HG03442 (cell line): ENCODE measurements around the gene MRPL2.
"Not testable (repeated sequence)": the region's sequence is repeated elsewhere in the genome, so short reads cannot be mapped to it uniquely, and the experiment has no call there.

Experiments used
- ATAC-seq: cut with Tn5 transposase; IDR thresholded peaks from one replicate; pipeline ENCODE4 v1.9.1; 2021; ENCODE audit warnings: mild to moderate bottlenecking, moderate library complexity; ENCODE audit not compliant: unreplicated experiment

The MRPL2 gene

DNA sequence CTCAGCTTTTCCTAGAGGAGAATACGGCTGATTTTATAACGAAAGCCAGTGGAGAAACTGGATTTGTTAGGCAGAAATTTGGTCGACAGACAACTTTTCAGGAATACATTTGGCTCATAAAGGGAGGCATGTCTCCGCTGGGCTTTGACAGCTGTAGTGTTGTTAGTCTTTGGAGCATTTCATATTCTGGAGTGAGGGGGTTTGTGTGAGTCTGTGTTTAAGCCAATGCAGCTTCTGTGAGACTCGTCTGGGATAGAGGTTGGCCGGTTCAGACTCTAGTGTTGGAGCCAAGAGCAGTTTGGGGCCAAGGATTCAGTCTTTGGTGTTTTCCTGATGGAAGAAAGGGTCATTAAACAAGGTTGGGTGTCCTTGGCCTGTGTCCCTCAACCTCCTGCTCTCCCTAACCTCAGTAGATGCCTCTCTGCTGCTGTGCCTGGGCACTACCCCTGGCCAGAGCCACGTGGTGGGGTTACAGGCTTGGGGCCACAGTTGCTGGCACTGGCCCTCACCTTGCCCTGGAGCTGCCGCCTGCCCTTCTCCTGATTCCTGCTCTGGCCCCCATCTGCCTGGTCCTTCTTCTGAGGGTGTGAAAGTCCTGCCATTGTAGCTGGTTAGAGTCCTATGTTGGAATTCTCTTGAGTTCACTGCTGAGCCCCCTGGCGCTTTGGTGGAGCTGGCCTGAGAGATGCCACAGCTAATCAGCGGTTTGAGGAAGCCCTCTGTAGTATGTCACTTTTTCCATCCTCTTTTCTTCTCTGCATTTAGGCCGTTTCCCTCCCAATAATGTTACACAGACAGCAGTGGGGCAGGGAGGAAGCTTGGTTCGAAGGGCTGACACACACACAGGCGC lies 23.8 kb upstream of the MRPL2 start:
- no peak for ATAC-seq

DNA sequence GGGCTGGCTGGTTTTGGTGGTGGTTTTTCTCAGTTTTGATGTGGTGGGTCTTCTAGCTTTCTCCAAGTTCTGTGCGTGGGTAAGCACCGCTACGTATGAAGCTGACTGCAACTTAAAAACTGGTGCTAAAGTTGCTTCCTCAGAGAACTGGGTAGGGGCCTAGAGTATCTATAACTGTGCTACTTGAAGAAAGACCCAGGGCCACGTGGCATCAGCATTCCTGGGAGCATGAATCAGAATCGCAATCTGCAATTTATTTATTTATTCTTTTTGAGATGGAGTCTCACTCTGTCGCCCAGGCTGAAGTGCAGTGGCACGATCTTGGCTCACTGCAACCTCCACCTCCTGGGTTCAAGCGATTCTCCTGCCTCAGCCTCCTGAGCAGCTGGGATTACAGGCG lies 22.7 kb upstream of the MRPL2 start:
- ATAC-seq = not testable (repeated sequence)

DNA sequence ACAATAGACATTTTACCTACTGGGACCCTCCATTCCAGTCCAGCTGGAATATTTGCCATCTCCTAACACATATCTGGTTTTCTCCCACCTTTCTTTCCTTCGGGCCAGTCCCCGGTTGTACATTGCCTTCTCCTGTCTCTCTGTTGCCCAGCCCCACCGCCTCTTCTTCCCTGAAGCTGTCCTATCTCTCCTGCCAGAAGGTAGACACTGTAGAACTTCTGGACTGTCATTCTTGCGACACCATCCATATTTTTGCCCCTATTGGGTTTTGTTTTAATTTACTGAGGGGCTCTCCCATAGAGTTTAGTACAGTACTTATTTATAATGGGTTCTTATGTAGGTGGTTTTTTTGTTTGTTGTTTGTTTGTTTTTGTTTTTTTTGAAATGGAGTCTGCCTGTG lies 21.8 kb upstream of the MRPL2 start:
- no peak for ATAC-seq

DNA sequence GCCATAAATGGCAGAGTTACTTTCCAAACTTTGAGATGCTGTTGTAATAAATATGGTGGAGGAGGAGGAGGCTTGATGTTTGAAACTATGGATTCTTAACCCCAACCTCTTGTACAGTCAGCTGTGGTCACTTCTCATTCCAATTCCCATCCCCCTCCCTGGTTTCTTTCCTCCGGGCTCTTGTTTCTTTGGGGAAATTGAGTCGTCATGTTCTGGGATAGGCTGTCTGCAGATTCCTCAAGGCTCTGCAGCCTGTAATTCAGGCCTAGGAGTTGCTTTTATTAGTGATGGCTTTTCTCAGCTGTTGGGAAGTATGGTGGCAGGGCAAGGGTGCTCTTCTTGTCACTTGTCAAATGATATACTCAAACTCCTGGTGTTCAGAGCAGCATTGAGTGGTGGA lies 19.5 kb upstream of the MRPL2 start:
- no peak for ATAC-seq

DNA sequence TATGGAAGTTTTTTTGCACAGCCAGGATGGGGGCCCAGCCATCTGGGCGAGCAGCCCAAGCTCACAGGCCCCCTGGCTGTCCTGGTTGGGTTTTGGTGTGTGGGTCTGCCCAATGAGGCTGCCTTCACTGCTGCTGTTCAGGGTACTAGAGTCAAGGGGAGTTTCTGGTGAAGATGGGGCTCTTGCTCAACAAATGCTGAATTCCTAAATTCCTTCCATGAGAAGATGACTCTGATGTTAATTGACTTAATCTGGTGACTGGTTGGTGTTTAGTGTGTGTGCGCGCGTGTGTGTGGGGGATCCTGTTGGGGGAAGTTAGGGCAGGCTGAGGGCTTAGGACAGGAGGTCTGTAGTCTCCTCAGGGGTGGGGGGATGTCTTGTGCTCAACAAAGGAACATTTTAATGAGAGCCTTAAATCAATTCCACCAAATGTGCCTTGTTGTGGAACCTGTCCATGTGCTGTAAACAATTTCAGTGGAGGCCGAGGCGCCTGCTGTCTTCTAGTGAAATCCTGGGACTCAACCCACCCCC lies 18.8 kb upstream of the MRPL2 start:
- no peak for ATAC-seq

DNA sequence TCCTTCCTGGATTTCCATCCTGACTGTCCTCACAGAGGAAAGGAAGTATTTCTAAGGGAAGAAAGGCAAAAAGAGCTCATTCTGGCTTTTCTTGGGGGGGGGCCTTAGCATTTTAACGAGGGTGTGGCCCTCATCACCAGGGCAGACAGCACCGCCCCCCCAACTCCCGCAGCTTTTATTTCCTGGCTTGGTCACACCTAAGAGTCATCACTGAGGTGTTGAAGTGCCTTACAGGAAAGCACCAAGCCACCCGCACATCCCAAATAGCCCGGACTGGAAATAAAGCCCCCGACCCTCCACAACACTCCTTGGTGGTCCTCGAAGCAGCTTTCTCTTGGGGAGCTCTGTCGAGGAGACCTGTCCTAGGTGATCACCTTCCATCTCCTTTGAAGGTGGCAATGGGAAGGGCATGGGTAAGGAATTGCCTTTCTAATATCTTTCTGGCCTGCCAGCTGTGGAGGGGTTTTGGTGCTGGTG lies 18.1 kb upstream of the MRPL2 start:
- no peak for ATAC-seq

DNA sequence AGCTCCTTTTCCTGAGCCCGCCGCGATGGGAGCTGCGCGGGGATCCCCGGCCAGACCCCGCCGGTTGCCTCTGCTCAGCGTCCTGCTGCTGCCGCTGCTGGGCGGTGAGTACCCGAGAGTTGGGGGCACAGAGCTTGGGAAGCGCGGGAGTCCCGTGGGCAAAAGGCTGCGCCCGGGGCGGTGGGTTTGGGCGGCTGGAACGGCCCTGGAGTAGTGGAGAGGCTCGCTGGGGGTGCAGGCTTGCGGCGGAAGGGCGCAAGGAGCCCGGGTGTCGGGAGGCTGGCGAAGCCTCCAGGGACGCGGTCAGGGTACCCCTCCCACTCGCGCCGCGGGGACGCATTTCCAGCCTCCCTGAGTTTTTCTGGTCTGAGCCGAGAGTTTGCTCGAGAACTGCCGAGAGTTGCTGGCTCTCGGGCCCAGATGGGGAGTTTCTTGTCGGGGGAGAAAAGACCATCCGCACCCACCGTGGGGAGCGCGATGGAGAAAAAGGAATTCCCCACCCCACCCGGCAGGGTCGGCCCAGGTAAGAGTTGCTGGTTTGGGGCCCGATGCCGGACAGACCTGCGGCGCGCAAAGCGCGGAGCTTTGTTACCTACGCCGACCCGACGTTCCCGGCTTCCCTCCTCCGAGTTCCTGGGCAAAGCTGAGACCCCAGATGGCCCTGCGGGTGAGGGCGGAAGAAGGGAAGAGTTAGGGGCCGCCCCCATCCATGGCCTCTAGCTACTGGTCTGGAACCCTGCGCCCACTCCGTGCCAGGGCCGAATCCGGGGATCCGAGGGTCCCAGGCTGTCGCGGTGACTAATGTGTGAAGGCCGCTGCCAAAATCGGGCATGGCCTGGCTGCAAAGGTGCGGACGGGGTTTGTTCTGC lies 17.5 kb upstream of the MRPL2 start:
- ATAC-seq = no peak

DNA sequence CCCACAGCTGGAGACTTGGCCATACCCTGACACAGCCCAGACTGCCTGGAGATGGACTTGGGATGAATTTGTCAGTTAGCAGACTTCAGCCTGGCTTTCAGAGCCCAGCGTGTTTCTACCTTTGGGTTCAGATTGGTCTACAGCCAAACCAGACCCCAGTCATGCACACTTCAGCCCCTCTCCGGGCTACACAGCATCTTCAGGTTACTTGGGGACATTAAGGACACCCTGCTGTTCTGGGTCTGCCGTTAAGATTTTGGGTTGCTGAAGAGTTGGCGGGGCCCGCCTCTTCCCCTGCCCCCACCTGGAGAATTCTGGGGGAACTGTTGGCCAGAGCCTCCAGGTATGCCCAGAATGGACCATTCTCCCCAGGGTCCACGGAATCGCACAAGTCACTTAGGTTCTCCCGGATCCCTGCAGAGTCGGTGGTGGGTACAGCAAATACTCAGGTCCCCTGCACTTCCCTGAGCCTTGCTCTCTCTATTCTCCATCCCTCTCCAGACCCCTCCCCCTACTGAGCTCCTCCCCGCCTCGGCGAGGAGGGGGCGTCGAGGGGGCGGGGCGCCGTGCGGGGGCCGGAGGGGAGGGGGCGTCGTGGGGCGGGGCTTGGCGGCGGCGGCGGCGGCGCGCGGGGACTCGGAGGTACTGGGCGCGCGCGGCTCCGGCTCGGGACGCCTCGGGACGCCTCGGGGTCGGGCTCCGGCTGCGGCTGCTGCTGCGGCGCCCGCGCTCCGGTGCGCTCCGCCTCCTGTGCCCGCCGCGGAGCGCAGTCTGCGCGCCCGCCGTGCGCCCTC lies 16.6 kb upstream of the MRPL2 start, which contains the start of gene PTK7:
Gene PTK7 (plus strand): TSS at position 645 of the 794 bp plus-strand sequence. CDS start 175 bp downstream, outside the sequence.
- no peak for ATAC-seq

DNA sequence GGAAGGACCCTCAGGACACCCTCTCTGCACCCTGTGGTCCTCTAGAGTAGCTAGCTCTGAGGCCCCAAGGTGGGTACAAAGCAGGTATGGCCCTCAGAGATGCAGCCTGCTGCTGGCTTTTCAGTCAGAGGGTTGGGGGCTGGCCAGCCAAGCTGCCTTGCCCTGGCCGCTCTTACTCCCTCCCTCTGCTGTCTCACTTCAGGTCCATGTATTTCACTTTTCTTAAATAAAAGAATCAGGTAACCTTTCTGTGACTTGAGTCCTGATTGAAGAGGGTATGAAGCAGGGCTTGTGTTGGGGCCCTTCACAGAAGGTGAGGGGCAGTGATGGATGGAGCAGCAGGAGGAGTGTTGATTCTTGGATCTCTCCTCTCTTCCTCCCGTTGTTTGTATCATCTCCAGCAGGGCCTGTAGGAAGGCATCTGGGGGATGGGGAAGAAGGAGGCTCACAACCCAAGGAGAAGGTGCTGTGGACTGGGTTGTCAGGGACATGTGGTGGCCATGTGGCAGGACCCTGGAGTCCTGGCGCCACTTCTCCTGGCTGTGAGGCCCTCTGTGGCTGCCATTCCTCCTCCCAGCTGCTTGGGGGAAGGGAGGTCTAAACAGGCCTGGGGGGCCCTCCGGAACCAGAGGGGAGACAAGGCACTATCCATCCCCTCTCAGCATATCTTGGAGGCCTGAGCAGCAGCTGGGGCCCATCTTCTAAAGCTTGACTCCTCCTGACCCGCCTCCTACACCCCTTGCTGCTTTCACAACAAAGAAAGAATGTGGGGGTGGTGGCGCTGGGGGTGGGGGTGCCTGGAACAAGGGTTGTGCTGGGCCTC lies 15.8 kb upstream of the MRPL2 start:
- no peak for ATAC-seq

DNA sequence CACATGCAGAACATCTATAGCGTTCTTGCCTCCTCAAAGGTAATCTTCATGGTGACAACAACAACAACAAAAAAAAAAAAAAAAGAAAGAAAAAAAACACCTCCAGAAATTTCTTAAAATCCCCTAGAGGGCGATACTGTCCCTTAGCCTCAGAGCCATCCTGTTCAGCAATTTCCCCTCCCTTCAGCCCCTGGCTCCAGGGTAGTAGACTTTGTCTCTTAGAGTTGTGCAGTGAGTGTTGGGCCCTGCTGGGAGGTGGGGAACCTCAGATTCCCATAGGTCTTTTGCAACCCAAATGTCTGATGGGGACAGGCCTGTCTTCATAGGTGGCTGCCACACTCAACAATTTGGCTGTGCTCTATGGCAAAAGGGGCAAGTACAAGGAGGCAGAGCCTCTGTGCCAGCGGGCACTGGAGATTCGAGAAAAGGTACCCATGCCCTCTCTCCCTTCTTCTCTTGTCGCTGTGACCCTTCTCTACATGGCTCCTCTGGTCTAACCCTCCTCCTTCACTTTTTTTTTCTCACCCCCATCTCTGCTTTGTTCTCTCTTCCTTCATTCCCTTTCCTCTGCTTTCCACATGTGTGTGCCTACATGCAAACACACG lies 10.9 kb upstream of the MRPL2 start:
- ATAC-seq = no peak

DNA sequence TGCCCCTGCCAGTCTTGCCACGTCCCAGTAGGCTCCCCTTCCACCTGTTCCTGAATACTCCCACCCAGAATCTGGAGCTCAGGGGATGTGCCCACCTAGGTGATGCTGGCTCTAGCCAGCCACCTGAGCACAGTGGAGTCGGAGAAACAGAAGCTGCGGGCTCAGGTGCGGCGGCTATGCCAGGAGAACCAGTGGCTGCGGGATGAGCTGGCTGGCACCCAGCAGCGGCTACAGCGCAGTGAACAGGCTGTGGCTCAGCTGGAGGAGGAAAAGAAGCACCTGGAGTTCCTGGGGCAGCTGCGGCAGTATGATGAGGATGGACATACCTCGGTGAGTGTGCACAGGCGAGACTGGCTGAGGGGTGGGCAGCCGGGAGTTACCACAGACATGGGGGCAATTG lies 3.6 kb upstream of the MRPL2 start:
- no peak for ATAC-seq

DNA sequence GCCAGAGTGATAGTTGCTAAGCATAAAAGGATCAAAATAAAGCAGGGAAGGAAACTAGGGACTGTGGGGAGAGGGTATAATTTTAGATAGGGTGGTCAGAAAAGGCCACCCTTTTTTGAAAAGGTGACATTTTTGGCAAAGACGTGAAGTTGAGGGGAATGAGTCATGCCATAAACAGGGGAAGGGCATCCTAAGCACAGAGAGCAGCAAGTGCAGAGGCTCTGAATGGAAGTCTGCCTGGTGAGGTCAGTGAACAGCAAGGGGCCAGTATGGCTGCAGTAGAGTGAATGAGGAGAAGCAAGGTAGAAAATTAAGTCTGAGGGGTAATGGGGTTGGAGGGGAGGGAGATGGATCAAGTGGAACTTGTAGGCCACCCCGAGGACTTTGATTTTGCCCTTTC lies 2.6 kb upstream of the MRPL2 start:
- ATAC-seq = no peak

DNA sequence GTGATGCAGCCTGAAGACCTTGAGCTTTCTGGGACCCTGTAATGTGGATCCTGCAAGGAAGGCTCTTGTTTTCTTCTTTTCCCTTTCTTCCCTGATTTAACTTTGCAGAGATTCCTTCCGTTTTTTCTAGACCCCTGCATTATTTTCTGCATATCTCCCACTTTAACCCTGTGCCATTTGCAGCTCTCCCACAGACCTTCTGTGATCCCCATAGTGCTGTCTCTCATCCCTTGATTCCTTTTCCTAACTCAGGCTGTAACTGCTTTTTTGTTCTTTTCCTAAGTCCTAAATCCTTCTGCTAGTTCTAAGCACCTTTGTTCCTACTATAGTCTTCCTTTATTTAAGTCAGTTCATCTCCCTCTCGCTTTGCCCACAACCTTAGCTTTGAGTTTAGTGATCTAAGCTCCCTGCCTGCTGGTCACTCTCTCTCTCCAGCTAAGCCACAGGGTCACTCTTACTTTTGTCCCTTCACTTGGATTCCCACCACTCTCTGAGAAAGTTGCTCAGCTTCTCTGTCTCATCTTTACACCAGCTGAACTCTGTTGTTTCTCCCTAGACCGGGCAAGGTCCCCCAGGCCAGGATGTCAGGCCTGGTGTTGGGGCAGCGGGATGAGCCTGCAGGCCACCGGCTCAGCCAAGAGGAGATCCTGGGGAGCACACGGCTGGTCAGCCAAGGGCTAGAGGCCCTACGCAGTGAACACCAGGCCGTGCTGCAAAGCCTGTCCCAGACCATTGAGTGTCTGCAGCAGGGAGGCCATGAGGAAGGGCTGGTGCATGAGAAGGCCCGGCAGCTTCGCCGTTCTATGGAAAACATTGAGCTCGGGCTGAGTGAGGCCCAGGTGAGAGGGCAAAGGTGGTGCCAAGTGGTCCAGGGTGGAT lies 1.8 kb upstream of the MRPL2 start:
- ATAC-seq = no peak

DNA sequence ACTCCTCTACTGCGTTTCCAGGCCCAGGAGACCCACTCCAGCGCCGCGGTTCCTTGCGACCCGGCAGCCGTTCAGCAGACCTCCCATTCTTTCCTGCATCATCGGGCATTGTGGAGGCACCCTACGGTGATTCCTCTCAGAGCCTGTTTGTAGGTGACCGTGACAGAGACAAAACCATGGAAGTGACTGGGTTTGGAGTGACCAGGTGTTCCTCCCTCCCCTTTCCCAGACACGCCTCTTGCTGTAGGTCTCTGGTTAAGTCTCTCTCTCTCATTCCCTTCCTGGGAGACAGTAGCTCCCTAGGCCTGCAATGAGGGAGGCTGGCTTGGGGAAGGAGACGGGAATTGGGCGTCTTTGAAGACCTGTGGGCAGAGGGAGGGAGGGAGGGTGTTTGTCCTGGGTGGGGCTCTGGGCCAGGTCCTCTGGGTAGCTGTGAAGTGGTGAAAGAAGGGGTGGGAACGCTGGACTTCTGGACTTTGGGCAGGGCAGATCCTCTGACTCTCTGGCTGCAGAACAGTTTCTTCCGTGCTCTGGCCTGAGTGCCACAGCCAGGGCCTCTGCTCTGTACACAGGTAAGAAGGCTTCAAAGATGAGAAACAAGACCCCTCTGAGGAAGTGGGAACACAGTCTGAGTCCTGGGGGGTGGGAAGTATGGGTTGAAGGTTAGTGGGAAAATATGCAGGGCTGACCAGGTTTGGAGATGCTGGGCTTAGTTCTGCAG lies 960 bp upstream of the MRPL2 start:
- no peak for ATAC-seq

DNA sequence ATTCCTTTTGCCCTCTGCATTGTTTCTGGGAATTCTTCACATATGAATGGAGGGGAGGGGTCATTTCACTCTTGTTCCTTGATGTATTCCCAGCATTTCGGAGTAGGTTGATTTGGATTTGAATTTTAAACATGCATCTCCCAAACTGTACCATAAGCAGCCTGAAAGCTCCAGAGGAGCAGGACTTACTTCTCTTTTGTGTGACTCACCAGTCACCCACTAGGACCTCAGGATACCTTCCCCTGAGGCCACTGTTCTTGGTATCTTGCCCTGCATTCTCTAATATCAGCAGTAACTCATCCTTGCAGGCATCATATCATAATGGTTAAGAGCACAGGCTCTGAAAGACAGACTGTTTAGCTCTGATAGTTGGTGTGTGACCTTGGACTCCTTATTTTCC lies 703 bp downstream of the MRPL2 start:
- no peak for ATAC-seq

DNA sequence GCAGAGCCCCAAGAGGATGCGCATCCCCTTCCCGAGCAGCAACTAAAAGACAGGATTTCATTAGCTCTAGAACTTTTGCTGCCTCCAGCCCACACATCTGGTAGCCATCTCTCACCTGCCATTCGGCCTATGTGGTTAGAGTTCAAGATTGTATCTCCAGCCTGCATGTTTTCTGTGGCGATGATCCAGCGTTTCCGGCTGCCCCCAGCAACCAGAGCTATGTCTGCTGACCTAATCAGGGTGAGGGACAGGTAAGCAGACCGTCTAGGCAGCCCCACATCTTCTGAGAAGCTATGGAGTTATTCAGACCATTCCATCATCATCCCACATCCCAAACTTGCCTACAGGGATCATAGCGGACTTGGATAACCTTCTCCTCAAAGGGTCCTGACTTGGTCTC lies 3.3 kb downstream of the MRPL2 start:
- ATAC-seq = no peak

DNA sequence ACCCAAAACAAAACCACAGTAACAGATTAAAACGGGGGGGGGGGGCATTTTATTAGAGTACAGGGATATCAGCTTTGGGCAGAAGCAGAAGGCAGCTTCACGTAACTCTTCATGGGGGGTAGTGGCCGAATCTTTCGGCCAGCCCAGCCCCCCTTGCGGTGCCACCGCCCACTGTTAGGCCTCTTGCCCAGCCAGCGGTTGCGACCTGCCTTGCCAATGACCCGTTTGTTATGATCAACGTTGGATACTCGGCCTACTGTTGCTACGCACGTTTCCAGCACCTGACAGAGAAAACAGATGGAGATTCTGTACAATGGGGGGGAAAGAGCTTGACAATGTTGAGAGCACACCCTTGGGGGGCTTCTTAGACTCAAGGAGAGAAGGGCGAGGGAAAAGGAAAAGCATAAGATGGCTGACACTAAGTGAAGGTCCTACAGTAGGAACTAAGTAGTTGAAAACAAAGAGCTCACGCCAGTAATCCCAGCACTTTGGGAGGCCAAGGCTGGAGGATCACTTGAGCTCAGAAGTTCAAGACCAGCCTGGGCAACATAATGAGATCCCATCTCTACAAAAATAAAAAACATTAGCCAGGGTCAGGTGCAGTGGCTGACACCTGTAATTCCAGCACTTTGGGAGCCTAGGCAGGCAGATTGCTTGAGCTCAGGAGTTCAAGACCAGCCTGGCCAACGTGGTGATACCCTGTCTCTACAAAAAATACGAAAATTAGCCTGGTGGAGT lies 4.9 kb downstream of the MRPL2 start:
- ATAC-seq = no peak
